ENCODE measurements around the gene GPRIN3. TPM values are rescaled to one million over a fixed set of nuclear protein-coding genes. Genes with fewer than 3 reads are reported as not detected.

GPRIN3 gene
- total RNA-seq, 1 experiment from 2014 or later, result 0.48 TPM

DNA sequence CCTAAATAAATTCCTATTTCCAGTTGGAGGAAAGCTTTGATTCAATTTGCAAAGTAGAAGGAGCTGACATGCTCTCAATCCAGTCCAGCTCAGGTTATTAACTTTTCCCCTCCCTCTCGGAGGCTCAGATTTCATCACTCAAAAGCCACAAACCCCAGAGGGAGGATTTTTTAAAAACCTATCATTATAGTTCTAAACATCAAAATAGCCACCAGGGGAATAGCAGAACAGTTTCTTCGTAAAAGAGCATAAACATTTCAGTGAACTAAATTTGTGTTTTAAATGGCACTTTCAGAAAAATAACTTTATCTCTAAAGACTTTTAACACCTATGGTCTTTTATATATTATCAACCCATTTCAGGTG lies 8.8 kb downstream of the GPRIN3 start:
- Mint-ChIP-seq H3K9me3 (no peaks in the 10 kb centered on the region), H3K4me1 (peaks cover 3 to 5% of the 10 kb centered on the region in 2 experiments), H3K27ac (peak overlapping the region in 1 of 3 experiments; percentile 63; a peak in 1 of 7 replicates), H3K36me3 (ENCODE audit: insufficient read depth in 1 of 3, low read depth in 3 of 3) (no peaks in the 10 kb centered on the region), H3K4me3 (no peak overlapping the region), H3K27me3 (ENCODE audit: low read depth) (no peaks in the 10 kb centered on the region)
- H3K27me3 ChIP-seq (ENCODE audit: insufficient read depth, low read length), result no peaks in the 10 kb centered on the region
- H3K4me2 ChIP-seq (ENCODE audit: insufficient read depth, insufficient read length, low read length), result no peak overlapping the region
- no peaks in the 10 kb centered on the region for H3K79me2 ChIP-seq (ENCODE audit: insufficient read depth, low read length)
- H3K9ac ChIP-seq (ENCODE audit: extremely low read depth, insufficient read length, low read length), result no peak overlapping the region
- no peak overlapping the region for H3K56ac ChIP-seq (ENCODE audit: insufficient read length, low read depth, low read length)
- H2BK5ac ChIP-seq (ENCODE audit: insufficient read length, low read length), result no peak overlapping the region
- H4K8ac ChIP-seq (replicated peaks; ENCODE audit: insufficient read length, low read depth, low read length), result no peak overlapping the region
- no peak overlapping the region for H2BK15ac ChIP-seq (ENCODE audit: low read depth, low read length)
- TF ChIP-seq CTCF (conservative IDR thresholded peaks at IDR 0.05), result no peak
- no peak overlapping the region for H3K23ac ChIP-seq (ENCODE audit: insufficient read length, low read depth, low read length)
- no peaks in the 10 kb centered on the region for H4K20me1 ChIP-seq (ENCODE audit: control insufficient read depth, insufficient read depth, insufficient read length)
- H3K27ac ChIP-seq (ENCODE audit: insufficient read length, low read depth, low read length), result no peak overlapping the region
- H2AFZ ChIP-seq (ENCODE audit: low read length), result no peak overlapping the region
- no peak overlapping the region for H3K14ac ChIP-seq (ENCODE audit: insufficient read depth, low read length)
- WGBS (ENCODE audit: extremely low coverage, insufficient read length, low lambda C conversion rate), result no CpG with 5 or more reads among the region's 2 CpGs
- H3K9me3 ChIP-seq (ENCODE audit: control insufficient read depth, low read depth, low read length), result no peaks in the 10 kb centered on the region
- no peak overlapping the region for H2BK120ac ChIP-seq (ENCODE audit: low read depth, low read length, poor library complexity, severe bottlenecking)
- H2BK20ac ChIP-seq (ENCODE audit: low read depth, low read length, poor library complexity, severe bottlenecking), result no peak overlapping the region
- no peak overlapping the region for H2AK5ac ChIP-seq (ENCODE audit: insufficient read length, low read length)
- no peak overlapping the region for H3K4ac ChIP-seq (ENCODE audit: low read depth, low read length)
- 0 out of 2 replicates have a peak, but pooled peaks cover 2% of the 10 kb centered on the region for H3K4me1 ChIP-seq (ENCODE audit: insufficient read depth, low read length)
- no peaks in the 10 kb centered on the region for H3K79me1 ChIP-seq (ENCODE audit: insufficient read depth, low read depth, low read length, poor library complexity, severe bottlenecking)
- no peaks in the 10 kb centered on the region for H3K23me2 ChIP-seq (ENCODE audit: insufficient read length, low read depth, low read length, poor library complexity, severe bottlenecking)
- H4K5ac ChIP-seq (ENCODE audit: insufficient read length, low read depth, low read length), result no peak overlapping the region
- no peak overlapping the region for H4K91ac ChIP-seq (ENCODE audit: insufficient read length, low read depth, low read length)
- no peak for DNase-seq
- H3K18ac ChIP-seq (ENCODE audit: insufficient read length, low read depth, low read length), result no peak overlapping the region
- H2BK12ac ChIP-seq (ENCODE audit: insufficient read length, low read depth, low read length), result no peak overlapping the region
- H3T11ph ChIP-seq (ENCODE audit: low read length), result no peak overlapping the region

All from H9 (cell line).